GM23338 (cell line): ENCODE measurements around the gene ZNF22. TPM values are rescaled to one million over a fixed set of nuclear protein-coding genes. Genes with fewer than 3 reads are reported as not detected.

Experiments
- ATAC-seq: fragments of 200-7000 bp; cut with Tn5 transposase; 3 replicates; pipeline ENCODE4 v1.9.1; 2020
- DNase-seq: peaks from one replicate; pipeline ENCODE4 v3.0.0-alpha.2; 2015; ENCODE audit warnings: low spot score
- H2AFZ ChIP-seq: fragments of 200-600 bp; sonication (generic); 2 replicates; pipeline ENCODE4 v1.8.0; 2016; ENCODE audit warnings: antibody characterized with exemption, mild to moderate bottlenecking, moderate library complexity
- H3F3A ChIP-seq: fragments of 200-600 bp; sonication (generic); replicated peaks from 2 replicates; pipeline ENCODE4 v1.8.0; 2017; ENCODE audit warnings: antibody characterized with exemption, mixed run types, low read depth
- H3K27ac ChIP-seq: fragments of 200-600 bp; sonication (generic); 2 replicates; pipeline ENCODE4 v1.6.1; 2016; ENCODE audit warnings: low read depth
- H3K27me3 ChIP-seq: fragments of 200-600 bp; sonication (generic); 2 replicates; pipeline ENCODE4 v1.8.0; 2016; ENCODE audit warnings: mild to moderate bottlenecking, mixed run types, moderate library complexity; ENCODE audit not compliant: insufficient read depth
- H3K36me3 ChIP-seq: fragments of 200-600 bp; sonication (generic); 2 replicates; pipeline ENCODE4 v1.8.0; 2016; ENCODE audit warnings: mild to moderate bottlenecking; ENCODE audit not compliant: insufficient read depth
- H3K4me1 ChIP-seq: fragments of 200-600 bp; sonication (generic); 2 replicates; pipeline ENCODE4 v1.8.0; 2016; ENCODE audit warnings: mild to moderate bottlenecking, moderate library complexity; ENCODE audit not compliant: insufficient read depth
- H3K4me2 ChIP-seq: fragments of 200-600 bp; sonication (generic); 2 replicates; pipeline ENCODE4 v1.7.1; 2017; ENCODE audit warnings: mixed run types
- H3K4me3 ChIP-seq: fragments of 200-600 bp; sonication (generic); 2 replicates; pipeline ENCODE4 v1.6.1; 2016; ENCODE audit warnings: mixed run types
- H3K79me2 ChIP-seq: fragments of 200-600 bp; sonication (generic); replicated peaks from 2 replicates; pipeline ENCODE4 v1.8.0; 2017; ENCODE audit warnings: mild to moderate bottlenecking; ENCODE audit not compliant: insufficient read depth
- H3K9me2 ChIP-seq: fragments of 200-600 bp; sonication (generic); 2 replicates; pipeline ENCODE4 v1.8.0; 2017; ENCODE audit not compliant: insufficient read depth
- H4K20me1 ChIP-seq: fragments of 200-600 bp; sonication (generic); replicated peaks from 2 replicates; pipeline ENCODE4 v1.8.0; 2017; ENCODE audit warnings: mild to moderate bottlenecking; ENCODE audit not compliant: insufficient read depth
- H3K27ac Mint-ChIP-seq: 2 replicates; pipeline ENCODE4 v1.8.0; 2020; ENCODE audit warnings: inconsistent platforms, mild to moderate bottlenecking, moderate library complexity, mixed read lengths
- H3K27me3 Mint-ChIP-seq: 3 replicates; pipeline ENCODE4 v1.8.0; 2022; ENCODE audit warnings: low read depth, mild to moderate bottlenecking, moderate library complexity, mixed read lengths, inconsistent platforms; ENCODE audit not compliant: insufficient read depth, poor library complexity
- H3K36me3 Mint-ChIP-seq: 3 replicates; pipeline ENCODE4 v1.8.0; 2021; ENCODE audit warnings: low read depth, mild to moderate bottlenecking, inconsistent platforms, moderate library complexity, mixed read lengths
- H3K4me1 Mint-ChIP-seq: 3 replicates; pipeline ENCODE4 v1.8.0; 2020; ENCODE audit warnings: mild to moderate bottlenecking, inconsistent platforms, mixed read lengths
- H3K4me3 Mint-ChIP-seq: 3 replicates; pipeline ENCODE4 v1.8.0; 2021; ENCODE audit warnings: moderate library complexity, mild to moderate bottlenecking, inconsistent platforms, mixed read lengths
- H3K9me3 Mint-ChIP-seq: 3 replicates; pipeline ENCODE4 v1.8.0; 2020; ENCODE audit warnings: moderate library complexity, mild to moderate bottlenecking, inconsistent platforms, mixed read lengths
- CREB1 ChIP-seq: fragments of 250-450 bp; sonication (Bioruptor Pico); IDR thresholded peaks from 2 replicates; pipeline ENCODE4 v1.5.0; 2020; ENCODE audit warnings: low read depth, mild to moderate bottlenecking, moderate library complexity
- CTCF ChIP-seq, 2 experiments: fragments of 200-600 bp in 1 of 2; sonication (generic) in 1 of 2; conservative IDR thresholded peaks; 2 replicates each; pipeline versions ENCODE4 v1.5.1 to v1.6.1; 2016 to 2017; ENCODE audit warnings: antibody characterized with exemption in 2 of 2, low read depth in 2 of 2, mild to moderate bottlenecking in 2 of 2, moderate library complexity in 1 of 2
- EZH2phosphoT487 ChIP-seq: fragments of 200-600 bp; sonication (generic); IDR thresholded peaks from one replicate; pipeline ENCODE4 v1.8.1; 2018; ENCODE audit warnings: antibody characterized with exemption; ENCODE audit not compliant: unreplicated experiment
- JUNB ChIP-seq: IDR thresholded peaks from one replicate; pipeline ENCODE4 v1.6.1; 2016; ENCODE audit warnings: antibody characterized with exemption; ENCODE audit not compliant: unreplicated experiment
- NANOG ChIP-seq: IDR thresholded peaks from 2 replicates; pipeline ENCODE4 v1.6.1; 2016; ENCODE audit warnings: antibody characterized with exemption, borderline replicate concordance
- ZNF114 ChIP-seq: fragments of 250-450 bp; sonication (Bioruptor Pico); IDR thresholded peaks from 2 replicates; pipeline ENCODE4 v1.5.0; 2020; ENCODE audit warnings: mild to moderate bottlenecking, moderate library complexity
- ZNF331 ChIP-seq: fragments of 250-450 bp; sonication (Bioruptor Pico); IDR thresholded peaks from 2 replicates; pipeline ENCODE4 v1.5.0; 2020; ENCODE audit warnings: low read depth, mild to moderate bottlenecking, moderate library complexity
- ZNF462 ChIP-seq: fragments of 250-450 bp; sonication (Bioruptor Pico); IDR thresholded peaks from 2 replicates; pipeline ENCODE4 v1.5.0; 2020; ENCODE audit warnings: mild to moderate bottlenecking, moderate library complexity
- polyA plus RNA-seq: library from polyadenylated mRNA; unstranded; fragments of >200 nt; fragmentation: Nextera tagmentation; extraction: Ambion mirVana; gene quantifications from 2 replicates; pipeline ENCODE4 v1.2.1, GENCODE V29; 2016
- total RNA-seq: library from RNA; depleted of rRNA; stranded (reverse); fragments of >200 nt; shearing (Covaris generic); gene quantifications from 2 replicates; pipeline ENCODE4 v1.2.3, GENCODE V29; 2014
- TF ChIP-seq, protein P1 (sequence below): IDR thresholded peaks from one replicate; pipeline ENCODE4 v1.6.1; 2018; ENCODE audit warnings: antibody characterized with exemption; ENCODE audit not compliant: unreplicated experiment

ZNF22 gene
- total and polyA plus RNA-seq, 2 experiments from 2014 or later: 40.5 to 81.8 TPM

GRCh38 chr10:44965651-44966097 lies 35.0 kb upstream of the ZNF22 start (continued):
- no peak for TF ChIP-seq ZNF462 (CRISPR knock-in tag)

DNA sequence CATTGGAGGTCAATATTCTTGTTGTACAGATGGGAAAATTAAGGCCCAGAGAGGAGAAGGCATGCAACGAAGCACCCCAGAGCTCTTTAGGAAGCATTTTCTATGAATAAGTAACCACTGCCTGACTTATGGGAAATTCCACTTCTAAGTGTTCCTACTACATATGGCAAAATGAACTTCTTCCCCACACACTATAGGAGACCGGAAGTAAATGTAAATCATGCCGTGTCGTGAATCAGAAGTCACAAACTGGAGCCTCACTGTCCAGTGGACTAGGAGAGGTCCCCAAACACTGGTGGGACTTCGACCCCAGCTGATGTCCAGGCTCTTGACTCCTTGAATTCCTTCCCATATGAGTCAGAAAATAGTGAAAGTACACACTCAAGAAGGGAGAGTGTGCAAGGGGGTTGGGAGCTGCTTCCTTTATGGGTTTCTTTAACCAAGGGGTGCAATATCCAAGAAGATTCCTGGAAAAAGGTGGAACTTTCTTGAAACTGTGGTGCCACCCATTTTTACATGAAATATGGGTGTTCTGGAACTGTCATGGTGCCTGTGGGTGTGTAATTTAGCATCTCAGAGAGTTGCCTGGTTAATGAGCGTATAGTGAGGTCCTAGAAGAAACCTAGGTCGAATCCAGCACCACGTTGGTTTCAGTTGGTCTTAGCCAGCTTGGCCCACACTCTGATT lies 34.5 kb upstream of the ZNF22 start:
- Mint-ChIP-seq H3K36me3 (peaks cover 12% of the 10 kb centered on the region), H3K4me3 (no peak overlapping the region; the same call in 2 of the 3 replicates), H3K27me3 (peaks cover 28% of the 10 kb centered on the region), H3K9me3 (no peaks in the 10 kb centered on the region; the same call in 2 of the 3 replicates), H3K27ac (no peak overlapping the region; the same call in 1 of the 2 replicates), H3K4me1 (peaks cover 64% of the 10 kb centered on the region)
- H3F3A ChIP-seq: peaks cover 6% of the 10 kb centered on the region; the same call in 1 of the 2 replicates
- H2AFZ ChIP-seq: no peak overlapping the region
- no peak overlapping the region for H3K4me3 ChIP-seq
- no peaks in the 10 kb centered on the region for H3K27me3 ChIP-seq
- H4K20me1 ChIP-seq: no peaks in the 10 kb centered on the region
- no peaks in the 10 kb centered on the region; the same call in 1 of the 2 replicates for H3K79me2 ChIP-seq
- peaks cover 39% of the 10 kb centered on the region for H3K4me1 ChIP-seq
- H3K27ac ChIP-seq: no peak overlapping the region
- peaks cover 9% of the 10 kb centered on the region; the same call in 1 of the 2 replicates for H3K9me2 ChIP-seq
- no peaks in the 10 kb centered on the region for H3K36me3 ChIP-seq
- ATAC-seq (no peak), DNase-seq (no peak)
- H3K4me2 ChIP-seq: 0 out of 2 replicates have a peak overlapping the region, but pooled peaks have one; percentile 71
- no peak for TF ChIP-seq NANOG
- no peak for TF ChIP-seq ZNF114 (CRISPR knock-in tag)
- TF ChIP-seq CREB1 (CRISPR knock-in tag): no peak
- no peak for TF ChIP-seq EZH2phosphoT487
- TF ChIP-seq JUNB: no peak
- TF ChIP-seq ZNF331 (CRISPR knock-in tag): no peak
- no peak for TF ChIP-seq CTCF (conservative IDR thresholded peaks at IDR 0.05; ENCODE audit: low read depth in 2 of 2)
- TF ChIP-seq, protein P1, sequence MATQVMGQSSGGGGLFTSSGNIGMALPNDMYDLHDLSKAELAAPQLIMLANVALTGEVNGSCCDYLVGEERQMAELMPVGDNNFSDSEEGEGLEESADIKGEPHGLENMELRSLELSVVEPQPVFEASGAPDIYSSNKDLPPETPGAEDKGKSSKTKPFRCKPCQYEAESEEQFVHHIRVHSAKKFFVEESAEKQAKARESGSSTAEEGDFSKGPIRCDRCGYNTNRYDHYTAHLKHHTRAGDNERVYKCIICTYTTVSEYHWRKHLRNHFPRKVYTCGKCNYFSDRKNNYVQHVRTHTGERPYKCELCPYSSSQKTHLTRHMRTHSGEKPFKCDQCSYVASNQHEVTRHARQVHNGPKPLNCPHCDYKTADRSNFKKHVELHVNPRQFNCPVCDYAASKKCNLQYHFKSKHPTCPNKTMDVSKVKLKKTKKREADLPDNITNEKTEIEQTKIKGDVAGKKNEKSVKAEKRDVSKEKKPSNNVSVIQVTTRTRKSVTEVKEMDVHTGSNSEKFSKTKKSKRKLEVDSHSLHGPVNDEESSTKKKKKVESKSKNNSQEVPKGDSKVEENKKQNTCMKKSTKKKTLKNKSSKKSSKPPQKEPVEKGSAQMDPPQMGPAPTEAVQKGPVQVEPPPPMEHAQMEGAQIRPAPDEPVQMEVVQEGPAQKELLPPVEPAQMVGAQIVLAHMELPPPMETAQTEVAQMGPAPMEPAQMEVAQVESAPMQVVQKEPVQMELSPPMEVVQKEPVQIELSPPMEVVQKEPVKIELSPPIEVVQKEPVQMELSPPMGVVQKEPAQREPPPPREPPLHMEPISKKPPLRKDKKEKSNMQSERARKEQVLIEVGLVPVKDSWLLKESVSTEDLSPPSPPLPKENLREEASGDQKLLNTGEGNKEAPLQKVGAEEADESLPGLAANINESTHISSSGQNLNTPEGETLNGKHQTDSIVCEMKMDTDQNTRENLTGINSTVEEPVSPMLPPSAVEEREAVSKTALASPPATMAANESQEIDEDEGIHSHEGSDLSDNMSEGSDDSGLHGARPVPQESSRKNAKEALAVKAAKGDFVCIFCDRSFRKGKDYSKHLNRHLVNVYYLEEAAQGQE: no peak
